ENCODE results near the gene PCLAF. TPM values are rescaled to one million over a fixed set of nuclear protein-coding genes. Genes with fewer than 3 reads are reported as not detected.

Gene PCLAF
- polyA plus RNA-seq, 1 donor (not counting 4 experiments of a cell fraction or from before 2014, with no cell fraction given), result 55.0 TPM

DNA sequence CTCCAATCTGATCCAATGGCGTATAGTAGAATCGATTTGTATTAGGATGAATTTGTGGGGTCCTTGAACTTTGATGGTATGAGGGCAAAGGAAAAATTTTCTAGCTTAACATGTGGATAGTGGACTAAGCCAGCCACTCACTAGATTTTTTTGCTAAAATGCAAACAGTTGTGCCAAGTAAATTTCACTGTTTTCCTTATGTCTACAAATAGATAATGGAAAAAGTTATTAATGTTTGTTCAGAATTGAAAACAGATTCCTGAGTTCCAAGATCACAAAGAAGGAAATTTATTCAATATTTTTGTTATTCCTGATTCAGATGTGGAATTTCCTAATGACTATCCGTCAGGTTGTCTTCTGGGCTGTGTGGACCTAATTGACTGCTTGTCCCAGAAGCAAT lies 44.0 kb upstream of the PCLAF start:
- Histone ChIP-seq H3K27ac (ENCODE audit: control insufficient read depth, insufficient read depth, low read length) (no peak overlapping the region), H3K9me1 (ENCODE audit: control insufficient read depth, extremely low read depth, insufficient read depth, low read length) (no peaks in the 10 kb centered on the region), H3K9me3 (ENCODE audit: control insufficient read depth, low read depth, low read length) (no peaks in the 10 kb centered on the region), H3K4me1 (ENCODE audit: control insufficient read depth, extremely low read depth, insufficient read depth, low read length) (peaks cover 8% of the 10 kb centered on the region), H3K9ac (ENCODE audit: control insufficient read depth, extremely low read depth, insufficient read depth, low read length) (no peak overlapping the region), H3K27me3 (ENCODE audit: control insufficient read depth, extremely low read depth, insufficient read depth, low read length) (no peaks in the 10 kb centered on the region), H3K4me3 (ENCODE audit: control insufficient read depth in 2 of 3, extremely low read depth in 1 of 3, insufficient read depth in 2 of 3, low read depth in 1 of 3, low read length in 3 of 3) (no peak overlapping the region), H3K79me2 (ENCODE audit: control insufficient read depth, insufficient read depth, low read length) (no peaks in the 10 kb centered on the region), H4K20me1 (ENCODE audit: control insufficient read depth, extremely low read depth, insufficient read depth, low read length) (no peaks in the 10 kb centered on the region), H3K4me2 (ENCODE audit: control insufficient read depth, extremely low read depth, insufficient read depth, low read depth, low read length) (no peak overlapping the region), H2AFZ (ENCODE audit: control insufficient read depth, low read length) (no peak overlapping the region), H3K36me3 (ENCODE audit: control insufficient read depth in 2 of 2, extremely low read depth in 1 of 2, insufficient read depth in 2 of 2, low read length in 2 of 2) (peaks cover 3 to 9% of the 10 kb centered on the region in 2 experiments)
- TF ChIP-seq, protein P1, sequence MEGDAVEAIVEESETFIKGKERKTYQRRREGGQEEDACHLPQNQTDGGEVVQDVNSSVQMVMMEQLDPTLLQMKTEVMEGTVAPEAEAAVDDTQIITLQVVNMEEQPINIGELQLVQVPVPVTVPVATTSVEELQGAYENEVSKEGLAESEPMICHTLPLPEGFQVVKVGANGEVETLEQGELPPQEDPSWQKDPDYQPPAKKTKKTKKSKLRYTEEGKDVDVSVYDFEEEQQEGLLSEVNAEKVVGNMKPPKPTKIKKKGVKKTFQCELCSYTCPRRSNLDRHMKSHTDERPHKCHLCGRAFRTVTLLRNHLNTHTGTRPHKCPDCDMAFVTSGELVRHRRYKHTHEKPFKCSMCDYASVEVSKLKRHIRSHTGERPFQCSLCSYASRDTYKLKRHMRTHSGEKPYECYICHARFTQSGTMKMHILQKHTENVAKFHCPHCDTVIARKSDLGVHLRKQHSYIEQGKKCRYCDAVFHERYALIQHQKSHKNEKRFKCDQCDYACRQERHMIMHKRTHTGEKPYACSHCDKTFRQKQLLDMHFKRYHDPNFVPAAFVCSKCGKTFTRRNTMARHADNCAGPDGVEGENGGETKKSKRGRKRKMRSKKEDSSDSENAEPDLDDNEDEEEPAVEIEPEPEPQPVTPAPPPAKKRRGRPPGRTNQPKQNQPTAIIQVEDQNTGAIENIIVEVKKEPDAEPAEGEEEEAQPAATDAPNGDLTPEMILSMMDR (optimal IDR thresholded peaks at IDR 0.05 in 1 of 3, IDR thresholded peaks at IDR 0.05 in 1 of 3, conservative IDR thresholded peaks at IDR 0.05 in 1 of 3; ENCODE audit: extremely low read depth in 1 of 3, insufficient read depth in 2 of 3, low read length in 3 of 3), result no peak
- no peak for TF ChIP-seq EZH2 (IDR thresholded peaks at IDR 0.05; ENCODE audit: low read length)
- FAIRE-seq (no peak), DNase-seq (ENCODE audit: low read depth, low spot score) (no peak)
- dilution Hi-C loops (cut with MboI; ENCODE audit: extremely low pct_ligation_motif_present, low sequenced_read_pairs), result no loop called here

DNA sequence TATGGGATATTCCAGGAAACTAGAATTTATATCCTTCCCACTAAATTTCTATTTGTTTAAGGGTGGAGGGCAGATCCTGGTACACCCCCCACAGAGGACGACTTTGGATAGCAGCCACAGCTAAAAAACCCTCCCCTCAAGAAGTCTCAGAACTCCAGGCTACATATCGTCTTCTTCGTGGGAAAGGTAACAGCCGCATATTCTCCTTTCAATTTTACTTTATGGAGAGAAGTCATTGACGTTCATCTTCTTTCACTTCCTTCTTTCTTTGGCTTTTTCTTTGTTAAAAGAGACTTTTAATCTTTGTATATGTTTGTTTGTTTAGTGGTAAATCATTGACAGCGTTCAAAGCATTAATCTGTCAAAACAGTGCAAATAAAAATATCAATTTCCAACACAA lies 42.7 kb upstream of the PCLAF start:
- no peaks in the 10 kb centered on the region for H3K27me3 ChIP-seq (ENCODE audit: control insufficient read depth, extremely low read depth, insufficient read depth, low read length)
- no peak overlapping the region for H2AFZ ChIP-seq (ENCODE audit: control insufficient read depth, low read length)
- DNase-seq (ENCODE audit: low read depth, low spot score), result no peak
- TF ChIP-seq, protein P1 (optimal IDR thresholded peaks at IDR 0.05 in 1 of 3, IDR thresholded peaks at IDR 0.05 in 1 of 3, conservative IDR thresholded peaks at IDR 0.05 in 1 of 3; ENCODE audit: extremely low read depth in 1 of 3, insufficient read depth in 2 of 3, low read length in 3 of 3), result no peak
- TF ChIP-seq EZH2 (IDR thresholded peaks at IDR 0.05; ENCODE audit: low read length), result no peak
- no peaks in the 10 kb centered on the region for H3K79me2 ChIP-seq (ENCODE audit: control insufficient read depth, insufficient read depth, low read length)
- H3K4me3 ChIP-seq (ENCODE audit: control insufficient read depth in 2 of 3, extremely low read depth in 1 of 3, insufficient read depth in 2 of 3, low read depth in 1 of 3, low read length in 3 of 3), result no peak overlapping the region
- H3K4me2 ChIP-seq (ENCODE audit: control insufficient read depth, extremely low read depth, insufficient read depth, low read depth, low read length), result no peak overlapping the region
- H3K9ac ChIP-seq (ENCODE audit: control insufficient read depth, extremely low read depth, insufficient read depth, low read length), result no peak overlapping the region
- dilution Hi-C loops (cut with MboI; ENCODE audit: extremely low pct_ligation_motif_present, low sequenced_read_pairs), result no loop called here
- FAIRE-seq, result no peak
- no peaks in the 10 kb centered on the region for H4K20me1 ChIP-seq (ENCODE audit: control insufficient read depth, extremely low read depth, insufficient read depth, low read length)
- no peak overlapping the region for H3K27ac ChIP-seq (ENCODE audit: control insufficient read depth, insufficient read depth, low read length)
- no peaks in the 10 kb centered on the region for H3K9me1 ChIP-seq (ENCODE audit: control insufficient read depth, extremely low read depth, insufficient read depth, low read length)
- H3K36me3 ChIP-seq (ENCODE audit: control insufficient read depth in 2 of 2, extremely low read depth in 1 of 2, insufficient read depth in 2 of 2, low read length in 2 of 2), result peaks cover 3 to 9% of the 10 kb centered on the region in 2 experiments
- H3K4me1 ChIP-seq (ENCODE audit: control insufficient read depth, extremely low read depth, insufficient read depth, low read length), result no peaks in the 10 kb centered on the region
- no peaks in the 10 kb centered on the region for H3K9me3 ChIP-seq (ENCODE audit: control insufficient read depth, low read depth, low read length)

All from keratinocyte (primary cell).